ENCODE results near the gene TUBB2A. TPM values are rescaled to one million over a fixed set of nuclear protein-coding genes. Genes with fewer than 3 reads are reported as not detected.

The TUBB2A gene
- total and polyA plus RNA-seq, 10 of the 15 experiments (the other 5 are each of a cell fraction or from before 2014, with no cell fraction given) = 2.2 to 49.5 (median 31.3) TPM

- peaks cover 4% of the 10 kb centered on the region; the same call in 2 of the 3 replicates for H3K9me3 ChIP-seq (replicated peaks; ENCODE audit: control insufficient read depth, insufficient read depth, low read length)
- peaks cover 54% of the 10 kb centered on the region for H3K4me1 ChIP-seq (ENCODE audit: control insufficient read depth, insufficient read depth, low read length)
- H3K27ac ChIP-seq (ENCODE audit: control insufficient read depth, insufficient read depth) = no peak overlapping the region
- no peak overlapping the region for H2AFZ ChIP-seq (ENCODE audit: control insufficient read depth, low read depth, low read length)
- no peak for DNase-seq (ENCODE audit: low read depth, low spot score)
- in situ Hi-C loops (cut with MboI) = no loop called here
- no peaks in the 10 kb centered on the region for H3K79me2 ChIP-seq (ENCODE audit: control insufficient read depth, insufficient read depth, low read length)
- no TSS peak for BruUV-seq (replicated peaks)
- intact Hi-C loops (cut with micrococcal nuclease; ENCODE audit: unreplicated experiment) = loop anchor here (10.0 kb wide), 1 partner anchor 342 kb away; no protein-coding TSS in a partner anchor
- no peak for TF ChIP-seq EZH2 (IDR thresholded peaks at IDR 0.05; ENCODE audit: borderline replicate concordance, control insufficient read depth, low read depth, low read length)
- no peak for TF ChIP-seq FOXK2 (IDR thresholded peaks at IDR 0.05)
- TF ChIP-seq CBFB (IDR thresholded peaks at IDR 0.05; ENCODE audit: low read depth) = no peak
- no peak for TF ChIP-seq MEF2A (IDR thresholded peaks at IDR 0.05; ENCODE audit: insufficient read depth, low read depth, low read length)
- TF ChIP-seq BCLAF1 (IDR thresholded peaks at IDR 0.05) = no peak
- no peak for TF ChIP-seq CHD1 (IDR thresholded peaks at IDR 0.05; ENCODE audit: low read depth, low read length)
- no peak for TF ChIP-seq STAT3 (IDR thresholded peaks at IDR 0.05; ENCODE audit: low read depth, low read length)
- no peak for TF ChIP-seq RAD51 (IDR thresholded peaks at IDR 0.05)
- TF ChIP-seq SKIL (IDR thresholded peaks at IDR 0.05; ENCODE audit: low read depth, poor library complexity, severe bottlenecking) = no peak
- no peak for TF ChIP-seq HSF1 (IDR thresholded peaks at IDR 0.05; ENCODE audit: low read depth, low read length)
- no peak for TF ChIP-seq MYC (IDR thresholded peaks at IDR 0.05; ENCODE audit: insufficient read depth, insufficient read length, insufficient replicate concordance, low read length, severe bottlenecking)
- no peak for TF ChIP-seq ETV6 (conservative IDR thresholded peaks at IDR 0.05 in 1 of 2, IDR thresholded peaks at IDR 0.05 in 1 of 2; ENCODE audit: borderline replicate concordance in 1 of 2, low read depth in 1 of 2)
- no peak for TF ChIP-seq JUNB (IDR thresholded peaks at IDR 0.05)
- TF ChIP-seq FOS (IDR thresholded peaks at IDR 0.05; ENCODE audit: borderline replicate concordance, extremely low read depth, insufficient read length) = no peak
- TF ChIP-seq TAF1 (IDR thresholded peaks at IDR 0.05; ENCODE audit: borderline replicate concordance, low read depth, low read length) = no peak
- no peak for TF ChIP-seq MTA3 (IDR thresholded peaks at IDR 0.05; ENCODE audit: borderline replicate concordance, low read length)
- H3K4me2 ChIP-seq (ENCODE audit: control insufficient read depth, insufficient read depth) = no peak overlapping the region
- H4K20me1 ChIP-seq (ENCODE audit: control insufficient read depth, insufficient read depth) = no peaks in the 10 kb centered on the region
- POLR2A ChIA-PET = interaction anchor here (0.6 kb wide), 1 partner anchor 981 kb away, joined by 3 read pairs; no protein-coding TSS in a partner anchor
- CTCF ChIA-PET = interaction anchor here (1.2 kb wide), 1 partner anchor 147 kb away, joined by 3 read pairs; no protein-coding TSS in a partner anchor
- H3K36me3 ChIP-seq (ENCODE audit: control insufficient read depth in 2 of 2, insufficient read depth in 2 of 2, low read length in 1 of 2) = no peaks in the 10 kb centered on the region
- RAD21 ChIA-PET (ENCODE audit: unreplicated experiment) = no interaction called here
- no peak overlapping the region for H3K9ac ChIP-seq (ENCODE audit: control insufficient read depth, insufficient read depth, low read length)
- SMC1A ChIA-PET (ENCODE audit: uncharacterized antibody, unreplicated experiment) = no interaction called here
- no peak overlapping the region for H3K4me3 ChIP-seq
- 85% methylated on average over 7 of the region's 7 CpGs for WGBS (ENCODE audit: insufficient coverage, insufficient replicate concordance, low lambda C conversion rate, missing lambda C conversion rate)
- FAIRE-seq = no peak
- no peaks in the 10 kb centered on the region for H3K27me3 ChIP-seq (replicated peaks in 1 of 2; ENCODE audit: control insufficient read depth in 2 of 2, insufficient read depth in 2 of 2, low read length in 1 of 2)
- no peak for ATAC-seq
These were observed 49.1 kb upstream of the TUBB2A start for GRCh38 chr6:3206339-3207015.

Measured in GM12878 (cell line).